Nephron (organoid): ENCODE results near the gene FBXL2.
"Not testable (repeated sequence)": the region's sequence is repeated elsewhere in the genome, so short reads cannot be mapped to it uniquely, and the experiment has no call there.

Experiments used
- H3K27ac Mint-ChIP-seq, 3 experiments: 2 replicates each; pipeline ENCODE4 v1.8.0; 2020; ENCODE audit warnings: mixed read lengths in 3 of 3, mild to moderate bottlenecking in 2 of 3, moderate library complexity in 1 of 3
- H3K27me3 Mint-ChIP-seq: 2 replicates; pipeline ENCODE4 v1.8.0; 2021; ENCODE audit warnings: low read depth, mild to moderate bottlenecking, moderate library complexity, mixed read lengths
- H3K36me3 Mint-ChIP-seq: 2 replicates; pipeline ENCODE4 v1.8.0; 2020; ENCODE audit warnings: low read depth, mixed read lengths
- H3K4me1 Mint-ChIP-seq: 2 replicates; pipeline ENCODE4 v1.8.0; 2020; ENCODE audit warnings: mixed read lengths
- H3K4me3 Mint-ChIP-seq, 3 experiments: 2 replicates each; pipeline ENCODE4 v1.8.0; 2020; ENCODE audit warnings: mild to moderate bottlenecking in 3 of 3, mixed read lengths in 3 of 3, moderate library complexity in 2 of 3
- H3K9me3 Mint-ChIP-seq: 2 replicates; pipeline ENCODE4 v1.8.0; 2020; ENCODE audit warnings: mixed read lengths
- CTCF ChIP-seq, 3 experiments: fragments of 200-600 bp; sonication (generic); IDR thresholded peaks; one replicate each; pipeline ENCODE4 v1.5.0; 2021; ENCODE audit warnings: antibody characterized with exemption in 3 of 3; ENCODE audit not compliant: unreplicated experiment in 3 of 3

The FBXL2 gene

GRCh38 chr3:33426068-33426467 lies 148.8 kb downstream of the FBXL2 start:
- no peak overlapping the region for H3K4me3 Mint-ChIP-seq
- H3K4me1 Mint-ChIP-seq, result peaks cover 46% of the 10 kb centered on the region
- H3K36me3 Mint-ChIP-seq, result peaks cover 37% of the 10 kb centered on the region
- no peaks in the 10 kb centered on the region for H3K9me3 Mint-ChIP-seq
- TF ChIP-seq CTCF (IDR thresholded peaks at IDR 0.05; ENCODE audit: unreplicated experiment in 3 of 3), result no peak
- H3K27ac Mint-ChIP-seq, result peak overlapping the region in 1 of 3 experiments; percentile 11
- H3K27me3 Mint-ChIP-seq, result no peaks in the 10 kb centered on the region

GRCh38 chr3:33426630-33427317 lies 149.5 kb downstream of the FBXL2 start:
- Mint-ChIP-seq H3K4me3 (no peak overlapping the region), H3K27me3 (no peaks in the 10 kb centered on the region), H3K36me3 (peaks cover 30% of the 10 kb centered on the region), H3K27ac (peak overlapping the region in 1 of 3 experiments; percentile 11), H3K4me1 (peaks cover 52% of the 10 kb centered on the region), H3K9me3 (no peaks in the 10 kb centered on the region)
- TF ChIP-seq CTCF (IDR thresholded peaks at IDR 0.05; ENCODE audit: unreplicated experiment in 3 of 3), result no peak

- peak overlapping the region in 2 of 3 experiments; percentile 2 to 3 for H3K27ac Mint-ChIP-seq
- no peak overlapping the region for H3K4me3 Mint-ChIP-seq
- no peaks in the 10 kb centered on the region for H3K9me3 Mint-ChIP-seq
- H3K27me3 Mint-ChIP-seq, result no peaks in the 10 kb centered on the region
- TF ChIP-seq CTCF (IDR thresholded peaks at IDR 0.05; ENCODE audit: unreplicated experiment in 3 of 3), result no peak
- peaks cover 17% of the 10 kb centered on the region for H3K36me3 Mint-ChIP-seq
- H3K4me1 Mint-ChIP-seq, result peaks cover 62% of the 10 kb centered on the region
Measured at GRCh38 chr3:33428734-33429133, 151.5 kb downstream of the FBXL2 start.

- H3K9me3 Mint-ChIP-seq, H3K4me3 Mint-ChIP-seq, H3K27ac Mint-ChIP-seq, H3K27me3 Mint-ChIP-seq: not testable (repeated sequence)
- peaks cover 64% of the 10 kb centered on the region for H3K4me1 Mint-ChIP-seq
- peaks cover 11% of the 10 kb centered on the region for H3K36me3 Mint-ChIP-seq
Measured at GRCh38 chr3:33429306-33429705, 152.1 kb downstream of the FBXL2 start.

- Mint-ChIP-seq H3K36me3 (peaks cover 3% of the 10 kb centered on the region), H3K27ac (peak overlapping the region in 2 of 3 experiments; percentile 14 to 84), H3K27me3 (no peaks in the 10 kb centered on the region), H3K9me3 (no peaks in the 10 kb centered on the region), H3K4me1 (peaks cover 62% of the 10 kb centered on the region), H3K4me3 (no peak overlapping the region)
- TF ChIP-seq CTCF (IDR thresholded peaks at IDR 0.05; ENCODE audit: unreplicated experiment in 3 of 3), result no peak
Measured at GRCh38 chr3:33430061-33430460, 152.8 kb downstream of the FBXL2 start.

- H3K4me1 Mint-ChIP-seq, result peaks cover 60% of the 10 kb centered on the region
- no peaks in the 10 kb centered on the region for H3K9me3 Mint-ChIP-seq
- no peaks in the 10 kb centered on the region for H3K27me3 Mint-ChIP-seq
- no peak overlapping the region for H3K4me3 Mint-ChIP-seq
- no peak for TF ChIP-seq CTCF (IDR thresholded peaks at IDR 0.05; ENCODE audit: unreplicated experiment in 3 of 3)
- H3K36me3 Mint-ChIP-seq, result no peaks in the 10 kb centered on the region
- peak overlapping the region; percentile 14 to 84 (median 54) for H3K27ac Mint-ChIP-seq
Measured at GRCh38 chr3:33430571-33430970, 153.3 kb downstream of the FBXL2 start.
